H1 (cell line): Measurements from ENCODE around the gene PRPF40B. TPM values are rescaled to one million over a fixed set of nuclear protein-coding genes. Genes with fewer than 3 reads are reported as not detected.
A peak's percentile ranks its signal among the peaks of the same experiment; 100 is the strongest.

ENCODE experiments used
- CTCF ChIA-PET: fragments of 300-600 bp; sonication (Branson Sonifier 250); formaldehyde crosslinking; loops from one replicate; lab custom pipeline; 2021; ENCODE audit not compliant: partially characterized antibody; lab: Charles Lee
- POLR2A ChIA-PET: fragments of 300-600 bp; sonication (Branson Sonifier 250); formaldehyde crosslinking; loops from one replicate; lab custom pipeline; 2021; ENCODE audit warnings: inconsistent platforms; ENCODE audit not compliant: partially characterized antibody; lab: Charles Lee
- DNase-seq, 2 experiments: peaks; one replicate each; pipeline versions ENCODE4 v3.0.0 to v3.0.0-alpha.2; 2010 to 2022; ENCODE audit warnings: low spot score in 2 of 2, low read depth in 1 of 2, mixed read lengths in 1 of 2
- FAIRE-seq: peaks from 2 replicates; lab custom pipeline; 2011; peaks lifted over from hg19 to GRCh38; lab: Jason Lieb, UNC
- H2AFZ ChIP-seq: 2 replicates; pipeline ENCODE4 v1.8.1; 2012; ENCODE audit warnings: low read length, inconsistent platforms
- H2AK5ac ChIP-seq: 2 replicates; pipeline ENCODE4 v1.6.1; 2013; ENCODE audit warnings: low read depth, low read length
- H2BK120ac ChIP-seq: replicated peaks from 2 replicates; pipeline ENCODE3; 2013; ENCODE audit warnings: low read depth, low read length, inconsistent platforms
- H2BK12ac ChIP-seq: 2 replicates; pipeline ENCODE4 v1.6.1; 2013; ENCODE audit warnings: low read depth, low read length
- H2BK15ac ChIP-seq: 2 replicates; pipeline ENCODE4 v1.6.1; 2013; ENCODE audit warnings: low read length
- H2BK20ac ChIP-seq: 2 replicates; pipeline ENCODE4 v1.6.1; 2013; ENCODE audit warnings: low read length
- H2BK5ac ChIP-seq: 2 replicates; pipeline ENCODE4 v1.6.1; 2013; ENCODE audit warnings: low read depth, low read length
- H3K14ac ChIP-seq: 2 replicates; pipeline ENCODE4 v1.6.1; 2013; ENCODE audit warnings: inconsistent platforms; ENCODE audit not compliant: insufficient read length
- H3K18ac ChIP-seq: 2 replicates; pipeline ENCODE4 v1.6.1; 2013; ENCODE audit warnings: low read length; ENCODE audit errors: extremely low read depth
- H3K23ac ChIP-seq: 2 replicates; pipeline ENCODE4 v1.6.1; 2013; ENCODE audit warnings: inconsistent platforms; ENCODE audit not compliant: insufficient read length
- H3K23me2 ChIP-seq: 2 replicates; pipeline ENCODE4 v1.6.1; 2013; ENCODE audit warnings: low read depth, low read length
- H3K27ac ChIP-seq: 2 replicates; pipeline ENCODE4 v1.6.1; 2011; ENCODE audit warnings: low read depth, low read length, inconsistent platforms
- H3K27me3 ChIP-seq, 4 experiments: replicated peaks in 1 of 4; 1 replicate in 1 of 4; 2 replicates in 3 of 4; pipeline versions ENCODE4 v1.6.1 to v1.8.1; 2011 to 2013; ENCODE audit warnings: low read length in 3 of 4, mild to moderate bottlenecking in 3 of 4, inconsistent platforms in 2 of 4, mixed read lengths in 2 of 4, moderate library complexity in 1 of 4; ENCODE audit not compliant: control insufficient read depth in 3 of 4, insufficient read depth in 3 of 4; ENCODE audit errors: extremely low read depth in 1 of 4
- H3K36me3 ChIP-seq, 4 experiments: 2 replicates each; pipeline versions ENCODE4 v1.6.1 to v1.8.1; 2011 to 2013; ENCODE audit warnings: mild to moderate bottlenecking in 4 of 4, low read length in 3 of 4, moderate library complexity in 2 of 4, control low read depth in 1 of 4, inconsistent platforms in 1 of 4; ENCODE audit not compliant: insufficient read depth in 4 of 4, control insufficient read depth in 2 of 4
- H3K4ac ChIP-seq: replicated peaks from 2 replicates; pipeline ENCODE3; 2013; ENCODE audit warnings: low read length, low read depth, mixed read lengths, inconsistent platforms; ENCODE audit not compliant: insufficient read length
- H3K4me1 ChIP-seq, 4 experiments: replicated peaks in 1 of 4; 1 replicate in 1 of 4; 2 replicates in 3 of 4; pipeline versions ENCODE4 v1.6.1 to v1.8.1; 2011 to 2013; ENCODE audit warnings: low read length in 3 of 4, inconsistent platforms in 2 of 4, mixed read lengths in 1 of 4; ENCODE audit not compliant: insufficient read depth in 4 of 4, control insufficient read depth in 3 of 4
- H3K4me2 ChIP-seq, 2 experiments: 2 replicates each; pipeline versions ENCODE4 v1.6.1 to v1.8.1; 2011 to 2013; ENCODE audit warnings: low read depth in 2 of 2, low read length in 2 of 2, control low read depth in 1 of 2, inconsistent platforms in 1 of 2, mild to moderate bottlenecking in 1 of 2; ENCODE audit not compliant: insufficient read depth in 1 of 2
- H3K4me3 ChIP-seq, 4 experiments: fragments of 200-600, 300-600 bp in 1 of 4; sonication (generic), shearing (Covaris generic), sonication (Bioruptor Twin) in 1 of 4; 2 replicates each; pipeline versions ENCODE4 v1.5.1 to v1.8.1; 2011 to 2016; ENCODE audit warnings: low read length in 4 of 4, low read depth in 3 of 4, control low read depth in 2 of 4, inconsistent platforms in 2 of 4, mild to moderate bottlenecking in 2 of 4, mixed read lengths in 1 of 4, moderate library complexity in 1 of 4; ENCODE audit not compliant: insufficient read depth in 2 of 4; ENCODE audit errors: extremely low read depth in 1 of 4
- H3K56ac ChIP-seq: replicated peaks from 2 replicates; pipeline ENCODE3; 2013; ENCODE audit warnings: low read depth, mild to moderate bottlenecking, mixed read lengths, low read length, inconsistent platforms; ENCODE audit not compliant: insufficient read length
- H3K79me1 ChIP-seq: 2 replicates; pipeline ENCODE4 v1.6.1; 2013; ENCODE audit warnings: low read depth, low read length, control low read depth
- H3K79me2 ChIP-seq, 2 experiments: 2 replicates each; pipeline versions ENCODE4 v1.6.1 to v1.8.1; 2012 to 2013; ENCODE audit warnings: low read length in 2 of 2, mild to moderate bottlenecking in 2 of 2, inconsistent platforms in 1 of 2; ENCODE audit not compliant: insufficient read depth in 2 of 2, control insufficient read depth in 1 of 2
- H3K9ac ChIP-seq, 4 experiments: replicated peaks in 1 of 4; 1 replicate in 1 of 4; 2 replicates in 3 of 4; pipeline versions ENCODE4 v1.6.1 to v1.8.1; 2011 to 2013; ENCODE audit warnings: low read depth in 3 of 4, low read length in 3 of 4, control low read depth in 2 of 4, mild to moderate bottlenecking in 2 of 4, moderate library complexity in 2 of 4, inconsistent platforms in 1 of 4; ENCODE audit errors: extremely low read depth in 1 of 4
- H3K9me3 ChIP-seq, 2 experiments: 2 replicates each; pipeline versions ENCODE4 v1.6.1 to v1.8.1; 2012 to 2013; ENCODE audit warnings: mild to moderate bottlenecking in 2 of 2, moderate library complexity in 2 of 2, control low read depth in 1 of 2, inconsistent platforms in 1 of 2, low read depth in 1 of 2, low read length in 1 of 2, mixed read lengths in 1 of 2; ENCODE audit not compliant: insufficient read depth in 2 of 2
- H4K20me1 ChIP-seq, 2 experiments: replicated peaks in 1 of 2; 2 replicates each; pipeline versions ENCODE3 to v1.8.1; 2011 to 2013; ENCODE audit warnings: inconsistent platforms in 2 of 2, low read length in 2 of 2, mild to moderate bottlenecking in 1 of 2; ENCODE audit not compliant: insufficient read depth in 2 of 2, control insufficient read depth in 1 of 2
- H4K5ac ChIP-seq: 2 replicates; pipeline ENCODE4 v1.6.1; 2013; ENCODE audit warnings: low read length, low read depth, mixed read lengths, inconsistent platforms; ENCODE audit not compliant: insufficient read length
- H4K8ac ChIP-seq: 2 replicates; pipeline ENCODE4 v1.8.0; 2013; ENCODE audit warnings: mild to moderate bottlenecking, moderate library complexity, low read length, inconsistent platforms; ENCODE audit not compliant: insufficient read depth; ENCODE audit errors: extremely low read depth
- H4K91ac ChIP-seq: replicated peaks from 2 replicates; pipeline ENCODE3; 2013; ENCODE audit warnings: low read length, mixed read lengths, inconsistent platforms; ENCODE audit not compliant: insufficient read length
- ASH2L ChIP-seq: fragments of 200-600, 300-600 bp; sonication (generic); IDR thresholded peaks from one replicate; pipeline ENCODE4 v1.7.1; 2017; ENCODE audit warnings: low read length
- BRCA1 ChIP-seq: IDR thresholded peaks from 2 replicates; pipeline ENCODE4 v1.6.1; 2012; ENCODE audit warnings: low read depth, low read length, improper control_type of control experiment
- CBX5 ChIP-seq: fragments of 300-800, 300-1000 bp; sonication (generic); IDR thresholded peaks from 2 replicates; pipeline ENCODE4 v1.7.1; 2016; ENCODE audit warnings: antibody characterized with exemption, low read length, low read depth
- CEBPB ChIP-seq: IDR thresholded peaks from 2 replicates; pipeline ENCODE4 v1.6.1; 2012; ENCODE audit warnings: low read depth, low read length
- CTBP2 ChIP-seq: IDR thresholded peaks from 2 replicates; pipeline ENCODE4 v1.7.0; 2011; ENCODE audit warnings: borderline replicate concordance, mild to moderate bottlenecking, moderate library complexity, mixed read lengths, low read length; ENCODE audit not compliant: insufficient read depth, insufficient read length
- EGR1 ChIP-seq: IDR thresholded peaks from 2 replicates; pipeline ENCODE4 v1.6.1; 2011; ENCODE audit warnings: low read depth, low read length, borderline replicate concordance
- FOSL1 ChIP-seq: IDR thresholded peaks from 2 replicates; pipeline ENCODE4 v1.6.1; 2011; ENCODE audit warnings: mild to moderate bottlenecking, low read depth, low read length, moderate library complexity; ENCODE audit not compliant: insufficient read depth
- MAFK ChIP-seq: IDR thresholded peaks from 2 replicates; pipeline ENCODE4 v1.6.1; 2012; ENCODE audit warnings: low read depth, mild to moderate bottlenecking, improper control_type of control experiment, low read length
- POLR2A ChIP-seq, 2 experiments: IDR thresholded peaks; 1 replicate in 1 of 2; 2 replicates in 1 of 2; pipeline ENCODE4 v1.6.1; 2011; ENCODE audit warnings: low read depth in 2 of 2, low read length in 2 of 2, mild to moderate bottlenecking in 2 of 2; ENCODE audit errors: control extremely low read depth in 1 of 2
- POU5F1 ChIP-seq: IDR thresholded peaks from 2 replicates; pipeline ENCODE4 v1.6.1; 2011; ENCODE audit warnings: low read depth, mild to moderate bottlenecking, low read length, moderate library complexity
- SIRT6 ChIP-seq: IDR thresholded peaks from one replicate; pipeline ENCODE4 v1.7.1; 2012; ENCODE audit warnings: low read length, inconsistent platforms
- SRF ChIP-seq: IDR thresholded peaks from 2 replicates; pipeline ENCODE4 v1.6.1; 2011; ENCODE audit warnings: mild to moderate bottlenecking, low read depth, low read length, moderate library complexity
- WGBS, 2 experiments: shearing (Covaris generic) in 1 of 2; methylation state at CpG; one replicate each; pipeline versions ENCODE4 v1.1.6 to v1.1.7; 2013 to 2015; ENCODE audit warnings: low lambda C conversion rate in 2 of 2, mixed read lengths in 2 of 2, inconsistent platforms in 1 of 2, low coverage in 1 of 2, missing lambda C conversion rate in 1 of 2; ENCODE audit not compliant: insufficient replicate concordance in 2 of 2, insufficient coverage in 1 of 2, insufficient read length in 1 of 2; ENCODE audit errors: extremely low coverage in 1 of 2, missing lambda C conversion rate in 1 of 2; 5-methylcytosine and 5-hydroxymethylcytosine counted together
- polyA plus RNA-seq, 7 experiments: library from polyadenylated mRNA; depleted of rRNA in 3 of 7; stranded (reverse) in 5 of 7; unstranded in 2 of 7; fragments of >200 nt in 5 of 7; fragments of 200-250 nt in 2 of 7; gene quantifications; 1 replicate in 5 of 7; 2 replicates in 1 of 7; 4 replicates in 1 of 7; pipeline versions ENCODE4 v1.2.1 to v1.2.3, GENCODE V29; 2011 to 2013; ENCODE audit warnings: missing spikeins in 2 of 7, mixed read lengths in 2 of 7
- total RNA-seq: library from RNA; stranded (reverse); fragmentation: NEBNext Ultra II Directional; extraction: Animal tissue kit (Norgen Biotek cat#: 25700); gene quantifications from 2 replicates; pipeline ENCODE4 v1.2.1, GENCODE V29; 2021

Gene PRPF40B
- total and polyA plus RNA-seq, 2 of the 8 experiments (the other 6 are each of a cell fraction or from before 2014, with no cell fraction given): 14.4 to 24.4 TPM

GRCh38 chr12:49689237-49689636, 65.9 kb downstream of the PRPF40B start:
- Histone ChIP-seq H3K23me2 (no peaks in the 10 kb centered on the region; the same call in 1 of the 2 replicates), H3K79me2 (peaks cover 0 to 64% of the 10 kb centered on the region in 2 experiments; a peak in 2 of 4 replicates), H4K8ac (no peak overlapping the region), H2BK120ac (no peak overlapping the region), H2BK15ac (peak overlapping the region; percentile 24), H2BK12ac (no peak overlapping the region), H4K91ac (no peak overlapping the region), H4K20me1 (no peaks in the 10 kb centered on the region), H2BK20ac (no peak overlapping the region), H3K14ac (no peak overlapping the region), H3K56ac (no peak overlapping the region), H2AK5ac (no peak overlapping the region), H2AFZ (no peak overlapping the region), H3K4me2 (no peak overlapping the region), H3K27ac (no peak overlapping the region), H3K79me1 (peaks cover 4% of the 10 kb centered on the region; the same call in 1 of the 2 replicates), H3K4me1 (peaks cover 0 to 7% (median 3%) of the 10 kb centered on the region in 4 experiments; a peak in 4 of 7 replicates), H3K4ac (no peak overlapping the region), H3K23ac (peak overlapping the region; percentile 77), H3K18ac (no peak overlapping the region), H3K27me3 (no peaks in the 10 kb centered on the region), H4K5ac (no peak overlapping the region), H2BK5ac (no peak overlapping the region), H3K9me3 (no peaks in the 10 kb centered on the region), H3K4me3 (no peak overlapping the region), H3K9ac (no peak overlapping the region), H3K36me3 (no peaks in the 10 kb centered on the region)
- TF ChIP-seq CEBPB (no peak), BRCA1 (no peak), MAFK (no peak), FOSL1 (no peak), POLR2A (IDR thresholded peaks at IDR 0.05; ENCODE audit: control extremely low read depth in 1 of 2, low read depth in 2 of 2, low read length in 2 of 2) (no peak), SRF (no peak), SIRT6 (no peak), CTBP2 (no peak), ASH2L (no peak), POU5F1 (no peak), CBX5 (no peak), EGR1 (no peak)
- ChIA-PET CTCF (interaction anchor here (1.0 to 8.6 kb wide), 13 partner anchors 8 to 56 kb away, joined by 3 to 71 read pairs (median 8); partner anchors contain the start of genes FMNL3 and TMBIM6), POLR2A (interaction anchor here (0.7 to 6.4 kb wide), 9 partner anchors 8 to 52 kb away, joined by 3 to 35 read pairs (median 5); partner anchors contain the start of genes FMNL3 and TMBIM6)
- 95% methylated on average over 2 of the region's 2 CpGs; no CpG with 5 or more reads in 1 of the 2 experiments for WGBS, 2 experiments
- no peak for FAIRE-seq
- no peak for DNase-seq
